Epithelial cell of proximal tubule (primary cell): ENCODE measurements around the gene SFXN5. TPM values are rescaled to one million over a fixed set of nuclear protein-coding genes. Genes with fewer than 3 reads are reported as not detected.
A peak's percentile ranks its signal among the peaks of the same experiment; 100 is the strongest.

ENCODE experiments used
- DNase-seq: peaks from one replicate; pipeline ENCODE4 v3.0.0-alpha.2; 2011; ENCODE audit warnings: low read depth
- H3K4me3 ChIP-seq: 2 replicates; pipeline ENCODE4 v1.5.1; 2011; ENCODE audit warnings: low read depth, mild to moderate bottlenecking, low read length
- total RNA-seq: library from RNA; depleted of rRNA; stranded (reverse); fragments of >200 nt; gene quantifications from 2 replicates; pipeline ENCODE4 v1.2.3, GENCODE V29; 2015
- TF ChIP-seq, protein P1 (sequence below): conservative IDR thresholded peaks from 2 replicates; pipeline ENCODE4 v1.5.1; 2012; ENCODE audit warnings: low read depth, mild to moderate bottlenecking, low read length

SFXN5 gene
- total RNA-seq, 1 donor from 2014 or later = 8.4 TPM

DNA sequence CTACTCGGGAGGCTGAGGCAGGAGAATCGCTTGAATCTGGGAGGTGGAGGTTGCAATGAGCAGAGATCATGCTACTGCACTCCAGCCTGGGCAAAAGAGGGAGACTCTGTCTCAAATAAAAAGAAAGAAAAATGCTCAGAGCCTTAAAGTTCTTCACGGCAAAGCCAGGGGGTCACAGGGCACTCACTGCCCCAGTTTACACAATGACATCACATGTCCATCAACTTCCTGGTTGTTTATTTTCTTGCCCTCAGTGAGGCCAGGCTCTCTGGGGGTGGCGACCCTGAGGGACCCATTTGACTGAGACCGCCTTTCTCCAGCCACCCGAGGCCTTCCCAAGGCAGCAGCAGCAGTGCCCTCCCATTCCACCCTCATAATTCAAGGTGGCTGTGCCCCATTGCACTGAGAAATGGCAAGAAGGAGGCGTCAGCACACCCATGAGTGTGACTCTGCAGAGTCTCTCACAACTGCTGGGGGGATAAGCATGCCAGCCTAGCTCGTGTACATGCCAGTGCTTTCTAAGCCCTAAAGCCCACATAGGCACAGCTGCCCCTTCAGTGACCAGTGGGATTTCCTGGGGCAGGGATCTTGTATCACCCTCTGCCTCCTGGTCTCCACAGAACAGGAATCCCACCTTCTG, 50.0 kb downstream of the SFXN5 start:
- no peak for DNase-seq
- TF ChIP-seq, protein P1, sequence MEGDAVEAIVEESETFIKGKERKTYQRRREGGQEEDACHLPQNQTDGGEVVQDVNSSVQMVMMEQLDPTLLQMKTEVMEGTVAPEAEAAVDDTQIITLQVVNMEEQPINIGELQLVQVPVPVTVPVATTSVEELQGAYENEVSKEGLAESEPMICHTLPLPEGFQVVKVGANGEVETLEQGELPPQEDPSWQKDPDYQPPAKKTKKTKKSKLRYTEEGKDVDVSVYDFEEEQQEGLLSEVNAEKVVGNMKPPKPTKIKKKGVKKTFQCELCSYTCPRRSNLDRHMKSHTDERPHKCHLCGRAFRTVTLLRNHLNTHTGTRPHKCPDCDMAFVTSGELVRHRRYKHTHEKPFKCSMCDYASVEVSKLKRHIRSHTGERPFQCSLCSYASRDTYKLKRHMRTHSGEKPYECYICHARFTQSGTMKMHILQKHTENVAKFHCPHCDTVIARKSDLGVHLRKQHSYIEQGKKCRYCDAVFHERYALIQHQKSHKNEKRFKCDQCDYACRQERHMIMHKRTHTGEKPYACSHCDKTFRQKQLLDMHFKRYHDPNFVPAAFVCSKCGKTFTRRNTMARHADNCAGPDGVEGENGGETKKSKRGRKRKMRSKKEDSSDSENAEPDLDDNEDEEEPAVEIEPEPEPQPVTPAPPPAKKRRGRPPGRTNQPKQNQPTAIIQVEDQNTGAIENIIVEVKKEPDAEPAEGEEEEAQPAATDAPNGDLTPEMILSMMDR = no peak
- H3K4me3 ChIP-seq = no peak overlapping the region

DNA sequence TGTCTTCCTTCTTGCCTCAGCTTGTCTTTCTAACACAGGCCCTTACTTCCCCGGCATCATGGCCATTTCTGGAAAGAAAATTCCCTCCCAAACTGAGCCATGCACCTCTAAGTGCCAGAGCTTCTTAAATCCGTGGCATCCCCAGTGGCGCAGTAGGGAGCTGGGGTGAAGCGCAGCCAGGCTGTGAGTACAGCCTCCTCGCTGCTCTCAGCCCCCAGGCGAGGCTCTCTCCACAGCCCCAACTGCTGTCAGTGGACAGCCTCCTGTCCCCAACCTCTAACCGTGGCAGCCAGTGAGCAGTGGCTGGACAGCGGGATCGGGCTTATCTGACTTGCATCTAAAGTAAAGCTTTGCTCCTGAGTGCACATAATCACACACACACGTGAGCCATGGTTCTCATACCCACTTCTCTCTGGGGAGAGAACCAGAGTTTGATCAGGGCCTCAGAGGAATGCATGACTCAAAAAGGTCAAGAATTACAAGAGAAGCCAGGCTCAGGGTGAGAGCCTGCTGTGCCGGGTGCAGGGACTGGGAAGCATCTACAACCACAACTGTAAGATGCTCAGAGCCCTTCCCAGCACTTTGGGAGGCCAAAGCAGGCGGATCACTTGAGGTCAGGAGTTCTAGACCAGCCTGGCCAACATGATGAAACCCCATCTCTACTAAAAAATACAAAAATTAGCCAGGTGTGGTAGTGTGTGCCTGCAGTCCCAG, 50.7 kb downstream of the SFXN5 start:
- TF ChIP-seq, protein P1 = no peak
- no peak overlapping the region for H3K4me3 ChIP-seq
- DNase-seq = peak; percentile 22

DNA sequence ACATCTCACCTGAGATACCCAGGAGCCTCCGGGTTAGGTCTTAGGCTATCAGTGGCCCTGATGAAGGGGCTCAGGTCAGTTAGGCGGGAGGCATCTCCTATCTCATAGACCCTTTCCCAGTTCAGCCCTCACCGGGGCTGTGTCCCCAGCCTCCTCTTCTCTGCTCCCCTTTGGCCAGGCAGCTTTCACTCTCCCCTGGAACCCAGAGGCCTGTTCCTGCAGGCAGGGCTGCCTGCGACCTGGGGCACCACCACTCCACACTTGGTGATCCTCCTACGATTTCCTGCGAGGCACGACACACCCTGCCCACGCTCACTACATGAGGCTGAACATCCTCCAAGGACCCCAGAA, 51.2 kb downstream of the SFXN5 start:
- no peak for DNase-seq
- H3K4me3 ChIP-seq = no peak overlapping the region
- TF ChIP-seq, protein P1 = no peak

DNA sequence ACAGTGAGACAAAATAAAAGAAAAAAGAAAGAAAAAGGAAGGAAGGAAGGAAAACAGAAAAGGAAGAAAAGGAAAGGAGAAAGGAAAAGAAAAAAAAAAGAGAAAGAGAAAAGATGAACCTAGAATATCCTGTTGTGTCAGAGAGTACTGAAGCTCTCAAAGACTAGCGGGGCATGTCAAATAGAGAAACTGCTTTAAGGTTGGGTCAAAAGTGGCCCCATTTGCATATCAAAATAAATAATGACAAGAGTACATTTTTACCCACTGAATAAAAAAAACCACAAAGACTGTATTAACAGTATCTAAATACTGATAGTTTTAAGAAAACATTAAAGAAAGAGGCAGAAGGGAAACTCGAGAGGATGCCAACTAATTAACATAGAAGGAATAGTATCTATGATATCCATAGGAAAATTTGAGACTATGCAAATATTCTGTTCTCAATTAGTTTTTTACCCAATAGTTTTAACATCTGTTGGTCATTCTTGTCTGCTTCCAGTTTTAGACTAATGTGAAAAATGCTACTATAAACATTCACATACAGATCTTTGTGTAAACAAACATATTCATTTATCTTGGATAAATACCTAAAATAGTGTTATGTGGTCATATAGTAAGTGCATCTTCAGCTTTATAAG, 53.2 kb downstream of the SFXN5 start:
- no peak for DNase-seq
- TF ChIP-seq, protein P1 = no peak
- H3K4me3 ChIP-seq = no peak overlapping the region

DNA sequence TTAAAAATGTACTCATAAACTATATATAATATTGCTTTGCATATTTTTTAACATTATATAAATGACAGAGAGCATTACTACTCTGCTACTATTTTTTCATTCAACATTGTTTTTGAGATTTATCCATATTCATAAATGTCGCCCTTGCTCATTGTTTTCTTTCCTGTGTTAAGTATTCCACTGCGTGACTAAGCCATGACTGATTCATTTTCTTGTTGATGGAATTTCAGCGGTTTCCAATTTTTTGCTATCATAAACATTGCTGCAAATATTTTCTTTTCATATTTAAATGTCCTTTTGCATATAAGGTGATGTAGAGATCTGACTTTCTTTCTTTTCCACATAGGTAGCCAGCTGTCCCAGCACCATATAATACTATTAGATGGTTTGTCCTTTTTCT, 57.6 kb downstream of the SFXN5 start:
- no peak for DNase-seq
- H3K4me3 ChIP-seq = no peak overlapping the region
- TF ChIP-seq, protein P1 = no peak

DNA sequence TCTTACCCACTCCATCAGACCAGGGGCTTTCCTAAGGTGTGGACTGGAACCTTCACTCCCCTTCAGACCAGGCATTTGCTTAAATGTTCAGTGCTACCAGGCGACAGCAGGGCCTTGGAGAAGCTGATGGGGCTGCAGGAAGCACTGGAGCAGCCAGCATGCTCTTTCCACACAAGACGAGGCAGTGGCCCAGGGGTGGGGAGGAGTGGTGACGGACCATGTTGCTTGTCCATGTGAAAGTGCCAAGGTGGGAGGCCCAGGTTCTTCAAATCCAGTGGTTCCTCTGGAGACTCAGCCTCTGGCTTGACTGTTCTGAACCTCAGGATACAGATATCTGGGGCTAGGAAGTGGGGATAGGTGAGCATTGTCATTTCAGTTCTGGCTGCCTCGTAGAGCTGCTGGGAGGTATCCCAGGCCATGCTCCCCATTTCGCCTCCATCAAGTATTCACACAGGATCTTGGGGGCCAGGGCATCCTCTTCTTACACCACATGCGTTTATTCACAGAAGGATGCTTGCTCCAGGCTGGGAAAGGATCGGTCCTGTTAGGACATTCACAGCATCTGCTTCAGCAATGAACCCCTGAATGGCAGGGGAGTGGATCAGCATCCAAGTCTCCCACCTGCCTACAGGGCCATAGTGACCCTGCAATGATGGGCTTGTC, 62.2 kb downstream of the SFXN5 start:
- no peak for DNase-seq
- TF ChIP-seq, protein P1 = no peak
- no peak overlapping the region for H3K4me3 ChIP-seq
